ENCODE results near the gene CPT2.

CPT2 gene

GRCh38 chr1:53195246-53196016 lies 1.2 kb upstream of the CPT2 start:
- 0 out of 2 replicates have a peak, but pooled peaks cover 3% of the 10 kb centered on the region for H3K36me3 ChIP-seq (ENCODE audit: low read depth)
- DNase-seq (ENCODE audit: low spot score), result no peak
- ATAC-seq (ENCODE audit: low read depth), result no peak
- peaks cover 19% of the 10 kb centered on the region for H3K4me1 ChIP-seq (ENCODE audit: insufficient read depth, poor library complexity, severe bottlenecking)
- no peak for TF ChIP-seq CTCF (IDR thresholded peaks at IDR 0.05; ENCODE audit: poor library complexity, severe bottlenecking)
- H3K27me3 ChIP-seq (ENCODE audit: insufficient read depth, poor library complexity, severe bottlenecking), result no peaks in the 10 kb centered on the region
- no peaks in the 10 kb centered on the region for H3K9me3 ChIP-seq (ENCODE audit: severe bottlenecking)
- no peak overlapping the region for H3K27ac ChIP-seq (ENCODE audit: poor library complexity, severe bottlenecking)
- H3K4me3 ChIP-seq (ENCODE audit: severe bottlenecking), result no peak overlapping the region

GRCh38 chr1:53196017-53196484 lies 573 bp upstream of the CPT2 start:
- ATAC-seq (ENCODE audit: low read depth) (no peak), DNase-seq (ENCODE audit: low spot score) (no peak)
- TF ChIP-seq CTCF (IDR thresholded peaks at IDR 0.05; ENCODE audit: poor library complexity, severe bottlenecking), result no peak
- peak overlapping the region; percentile 73 for H3K27ac ChIP-seq (ENCODE audit: poor library complexity, severe bottlenecking)
- peak overlapping the region; percentile 95 for H3K4me3 ChIP-seq (ENCODE audit: severe bottlenecking)
- H3K4me1 ChIP-seq (ENCODE audit: insufficient read depth, poor library complexity, severe bottlenecking), result peaks cover 19% of the 10 kb centered on the region
- 0 out of 2 replicates have a peak, but pooled peaks cover 3% of the 10 kb centered on the region for H3K36me3 ChIP-seq (ENCODE audit: low read depth)
- no peaks in the 10 kb centered on the region for H3K27me3 ChIP-seq (ENCODE audit: insufficient read depth, poor library complexity, severe bottlenecking)
- no peaks in the 10 kb centered on the region for H3K9me3 ChIP-seq (ENCODE audit: severe bottlenecking)

- peaks cover 19% of the 10 kb centered on the region for H3K4me1 ChIP-seq (ENCODE audit: insufficient read depth, poor library complexity, severe bottlenecking)
- TF ChIP-seq CTCF (IDR thresholded peaks at IDR 0.05; ENCODE audit: poor library complexity, severe bottlenecking), result no peak
These were observed 922 bp downstream of the CPT2 start for GRCh38 chr1:53197291-53198200.

GRCh38 chr1:53198241-53198651 lies 1.6 kb downstream of the CPT2 start:
- no peak for DNase-seq (ENCODE audit: low spot score)
- TF ChIP-seq CTCF (IDR thresholded peaks at IDR 0.05; ENCODE audit: poor library complexity, severe bottlenecking), result no peak
- peaks cover 19% of the 10 kb centered on the region for H3K4me1 ChIP-seq (ENCODE audit: insufficient read depth, poor library complexity, severe bottlenecking)
- no peaks in the 10 kb centered on the region for H3K9me3 ChIP-seq (ENCODE audit: severe bottlenecking)
- no peak overlapping the region for H3K4me3 ChIP-seq (ENCODE audit: severe bottlenecking)
- H3K36me3 ChIP-seq (ENCODE audit: low read depth), result peaks cover 18% of the 10 kb centered on the region
- peak; percentile 11; the same call in 1 of the 3 replicates for ATAC-seq (ENCODE audit: low read depth)
- peak overlapping the region; percentile 73 for H3K27ac ChIP-seq (ENCODE audit: poor library complexity, severe bottlenecking)
- no peaks in the 10 kb centered on the region for H3K27me3 ChIP-seq (ENCODE audit: insufficient read depth, poor library complexity, severe bottlenecking)

More at GRCh38 chr1:53197291-53198200, 922 bp downstream of the CPT2 start:
- ATAC-seq (ENCODE audit: low read depth), result 0 out of 3 replicates have a peak, but pooled peaks have one; percentile 7
- peak overlapping the region; percentile 73 for H3K27ac ChIP-seq (ENCODE audit: poor library complexity, severe bottlenecking)
- no peaks in the 10 kb centered on the region for H3K9me3 ChIP-seq (ENCODE audit: severe bottlenecking)
- H3K4me3 ChIP-seq (ENCODE audit: severe bottlenecking), result peak overlapping the region; percentile 95
- H3K27me3 ChIP-seq (ENCODE audit: insufficient read depth, poor library complexity, severe bottlenecking), result no peaks in the 10 kb centered on the region
- H3K36me3 ChIP-seq (ENCODE audit: low read depth), result peaks cover 11% of the 10 kb centered on the region; the same call in 1 of the 2 replicates
- no peak for DNase-seq (ENCODE audit: low spot score)

All from RWPE2 (cell line).